ENCODE data around the gene MYL12A. TPM values are rescaled to one million over a fixed set of nuclear protein-coding genes. Genes with fewer than 3 reads are reported as not detected.

The MYL12A gene
- total and polyA plus RNA-seq, 2 of the 8 experiments (the other 6 are each of a cell fraction or from before 2014, with no cell fraction given), result 188 to 247 TPM

- Histone ChIP-seq H3K27ac (ENCODE audit: low read depth, low read length) (no peak overlapping the region), H3K36me3 (ENCODE audit: control insufficient read depth in 2 of 4, insufficient read depth in 4 of 4, low read length in 3 of 4) (no peaks in the 10 kb centered on the region), H3K9me3 (ENCODE audit: insufficient read depth in 2 of 2, low read depth in 1 of 2, low read length in 1 of 2) (no peaks in the 10 kb centered on the region; a peak in 1 of 4 replicates), H2AFZ (ENCODE audit: low read length) (no peak overlapping the region), H3K9ac (replicated peaks in 1 of 4; ENCODE audit: extremely low read depth in 1 of 4, low read depth in 3 of 4, low read length in 3 of 4) (no peak overlapping the region; a peak in 1 of 7 replicates), H4K20me1 (replicated peaks in 1 of 2; ENCODE audit: control insufficient read depth in 1 of 2, insufficient read depth in 2 of 2, low read length in 2 of 2) (no peaks in the 10 kb centered on the region), H3K79me2 (ENCODE audit: control insufficient read depth in 1 of 2, insufficient read depth in 2 of 2, low read length in 2 of 2) (no peaks in the 10 kb centered on the region), H3K79me1 (ENCODE audit: low read depth, low read length) (no peaks in the 10 kb centered on the region), H3K23me2 (ENCODE audit: low read depth, low read length) (no peaks in the 10 kb centered on the region), H3K56ac (replicated peaks; ENCODE audit: insufficient read length, low read depth, low read length) (no peak overlapping the region), H2BK20ac (ENCODE audit: low read length) (no peak overlapping the region), H2AK5ac (ENCODE audit: low read depth, low read length) (no peak overlapping the region), H4K5ac (ENCODE audit: insufficient read length, low read depth, low read length) (no peak overlapping the region), H3K4ac (replicated peaks; ENCODE audit: insufficient read length, low read depth, low read length) (no peak overlapping the region), H2BK120ac (replicated peaks; ENCODE audit: low read depth, low read length) (no peak overlapping the region), H3K23ac (ENCODE audit: insufficient read length) (no peak overlapping the region), H3K4me3 (ENCODE audit: extremely low read depth in 1 of 4, insufficient read depth in 2 of 4, low read depth in 3 of 4, low read length in 4 of 4) (no peak overlapping the region), H3K27me3 (replicated peaks in 1 of 4; ENCODE audit: control insufficient read depth in 3 of 4, extremely low read depth in 1 of 4, insufficient read depth in 3 of 4, low read length in 3 of 4) (no peaks in the 10 kb centered on the region), H3K4me1 (replicated peaks in 1 of 4; ENCODE audit: control insufficient read depth in 3 of 4, insufficient read depth in 4 of 4, low read length in 3 of 4) (no peaks in the 10 kb centered on the region; a peak in 1 of 7 replicates), H3K4me2 (ENCODE audit: insufficient read depth in 1 of 2, low read depth in 2 of 2, low read length in 2 of 2) (no peak overlapping the region), H2BK12ac (ENCODE audit: low read depth, low read length) (no peak overlapping the region), H3K18ac (ENCODE audit: extremely low read depth, low read length) (no peak overlapping the region), H4K91ac (replicated peaks; ENCODE audit: insufficient read length, low read length) (no peak overlapping the region), H3K14ac (ENCODE audit: insufficient read length) (no peak overlapping the region), H4K8ac (ENCODE audit: extremely low read depth, insufficient read depth, low read length) (no peak overlapping the region), H2BK5ac (ENCODE audit: low read depth, low read length) (no peak overlapping the region), H2BK15ac (ENCODE audit: low read length) (no peak overlapping the region)
- 86% methylated on average over 5 of the region's 5 CpGs; no CpG with 5 or more reads in 1 of the 2 experiments for WGBS, 2 experiments (ENCODE audit: extremely low coverage in 1 of 2, insufficient coverage in 1 of 2, insufficient read length in 1 of 2, insufficient replicate concordance in 2 of 2, low coverage in 1 of 2, low lambda C conversion rate in 2 of 2, missing lambda C conversion rate in 1 of 2)
- no peak for DNase-seq (ENCODE audit: low read depth in 1 of 2, low spot score in 2 of 2)
- ChIA-PET POLR2A (ENCODE audit: partially characterized antibody) (no interaction called here), CTCF (ENCODE audit: partially characterized antibody) (interaction anchor here (0.9 to 2.0 kb wide), 3 partner anchors 10 to 34 kb away, joined by 3 to 6 read pairs (median 4); no protein-coding TSS in a partner anchor)
- FAIRE-seq, result no peak
- TF ChIP-seq, protein P1, sequence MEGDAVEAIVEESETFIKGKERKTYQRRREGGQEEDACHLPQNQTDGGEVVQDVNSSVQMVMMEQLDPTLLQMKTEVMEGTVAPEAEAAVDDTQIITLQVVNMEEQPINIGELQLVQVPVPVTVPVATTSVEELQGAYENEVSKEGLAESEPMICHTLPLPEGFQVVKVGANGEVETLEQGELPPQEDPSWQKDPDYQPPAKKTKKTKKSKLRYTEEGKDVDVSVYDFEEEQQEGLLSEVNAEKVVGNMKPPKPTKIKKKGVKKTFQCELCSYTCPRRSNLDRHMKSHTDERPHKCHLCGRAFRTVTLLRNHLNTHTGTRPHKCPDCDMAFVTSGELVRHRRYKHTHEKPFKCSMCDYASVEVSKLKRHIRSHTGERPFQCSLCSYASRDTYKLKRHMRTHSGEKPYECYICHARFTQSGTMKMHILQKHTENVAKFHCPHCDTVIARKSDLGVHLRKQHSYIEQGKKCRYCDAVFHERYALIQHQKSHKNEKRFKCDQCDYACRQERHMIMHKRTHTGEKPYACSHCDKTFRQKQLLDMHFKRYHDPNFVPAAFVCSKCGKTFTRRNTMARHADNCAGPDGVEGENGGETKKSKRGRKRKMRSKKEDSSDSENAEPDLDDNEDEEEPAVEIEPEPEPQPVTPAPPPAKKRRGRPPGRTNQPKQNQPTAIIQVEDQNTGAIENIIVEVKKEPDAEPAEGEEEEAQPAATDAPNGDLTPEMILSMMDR (IDR thresholded peaks at IDR 0.05; ENCODE audit: control extremely low read depth in 1 of 3, insufficient read depth in 1 of 3, low read depth in 1 of 3, low read length in 3 of 3), result no peak
- TF ChIP-seq BACH1 (IDR thresholded peaks at IDR 0.05; ENCODE audit: low read length), result no peak
- TF ChIP-seq SUZ12 (IDR thresholded peaks at IDR 0.05; ENCODE audit: low read length), result no peak
- no peak for TF ChIP-seq KDM5A (IDR thresholded peaks at IDR 0.05; ENCODE audit: low read length)
- TF ChIP-seq, protein P2, sequence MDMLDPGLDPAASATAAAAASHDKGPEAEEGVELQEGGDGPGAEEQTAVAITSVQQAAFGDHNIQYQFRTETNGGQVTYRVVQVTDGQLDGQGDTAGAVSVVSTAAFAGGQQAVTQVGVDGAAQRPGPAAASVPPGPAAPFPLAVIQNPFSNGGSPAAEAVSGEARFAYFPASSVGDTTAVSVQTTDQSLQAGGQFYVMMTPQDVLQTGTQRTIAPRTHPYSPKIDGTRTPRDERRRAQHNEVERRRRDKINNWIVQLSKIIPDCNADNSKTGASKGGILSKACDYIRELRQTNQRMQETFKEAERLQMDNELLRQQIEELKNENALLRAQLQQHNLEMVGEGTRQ (IDR thresholded peaks at IDR 0.05; ENCODE audit: low read length), result no peak
- TF ChIP-seq KDM4A (IDR thresholded peaks at IDR 0.05; ENCODE audit: low read depth, low read length, severe bottlenecking), result no peak
- no peak for TF ChIP-seq ASH2L (IDR thresholded peaks at IDR 0.05; ENCODE audit: low read length)
- no peak for TF ChIP-seq FOSL1 (IDR thresholded peaks at IDR 0.05; ENCODE audit: insufficient read depth, low read depth, low read length)
Measured at GRCh38 chr18:3211236-3211992, 36.2 kb upstream of the MYL12A start.
